ACHN (cell line): Measurements from ENCODE around the gene QRSL1.

Experiments used
- DNase-seq: peaks from one replicate; pipeline ENCODE4 v3.0.0-alpha.2; 2015
- in situ Hi-C: cut with HindIII; loops from 2 replicates; pipeline ENCODE4 v1.10.0; 2017; ENCODE audit warnings: low sequenced_read_pairs, low pct_ligation_motif_present, low pct_unique_long_range_greater_than_20kb

Gene QRSL1

GRCh38 chr6:106705156-106705555 is 75.8 kb downstream of the QRSL1 start:
- in situ Hi-C loops = no loop called here
- no peak for DNase-seq

GRCh38 chr6:106710580-106710979 is 81.2 kb downstream of the QRSL1 start:
- no peak for DNase-seq
- in situ Hi-C loops = no loop called here

DNA sequence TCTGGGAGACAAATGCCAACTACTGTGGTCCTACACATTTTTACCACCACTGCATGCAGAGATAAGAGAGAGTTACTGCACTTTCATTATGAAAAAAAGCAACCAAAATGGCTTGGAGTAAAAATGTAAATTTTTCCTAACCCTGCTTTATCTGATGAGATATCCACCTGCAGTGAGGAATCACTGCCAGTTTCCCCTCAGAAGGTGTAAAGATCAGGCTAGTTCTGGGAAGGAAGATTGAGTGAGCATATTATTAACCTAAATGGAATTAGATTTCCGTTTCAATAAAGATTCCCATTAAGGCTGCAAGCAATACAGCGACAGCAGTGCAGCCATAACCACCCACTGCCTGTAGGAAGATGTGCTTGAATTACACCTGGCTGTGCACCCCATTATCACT is 84.9 kb downstream of the QRSL1 start:
- DNase-seq = no peak
- in situ Hi-C loops = no loop called here

GRCh38 chr6:106715922-106716321 is 86.5 kb downstream of the QRSL1 start:
- in situ Hi-C loops = no loop called here
- DNase-seq = no peak

DNA sequence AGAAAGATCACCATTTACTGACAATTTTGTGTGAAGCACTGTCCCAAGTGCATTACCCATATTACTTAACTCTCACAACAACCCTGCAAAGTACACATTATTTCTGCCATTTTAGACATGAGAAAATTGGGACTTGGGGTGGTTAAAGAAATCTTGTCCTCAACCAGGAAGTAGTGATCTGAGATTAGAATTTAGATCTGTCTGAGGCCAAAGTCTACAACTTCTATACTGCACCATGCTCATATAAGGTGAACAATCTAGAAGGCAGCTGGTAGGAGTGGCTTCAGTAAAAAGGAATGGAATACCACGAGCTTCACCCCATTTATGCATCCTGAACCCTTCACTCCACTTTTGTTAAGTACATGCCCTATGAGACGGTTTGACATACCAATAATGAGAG is 87.6 kb downstream of the QRSL1 start:
- in situ Hi-C loops = no loop called here
- no peak for DNase-seq
